GM12878 (cell line): ENCODE data around the gene SFXN5.

Source experiments
- NKRF ChIP-seq: fragments of 450-650 bp; conservative IDR thresholded peaks from 2 replicates; pipeline ENCODE4 v1.6.1; 2017; ENCODE audit warnings: mild to moderate bottlenecking, moderate library complexity
- RUNX3 ChIP-seq: IDR thresholded peaks from 2 replicates; pipeline ENCODE4 v1.6.1; 2012; ENCODE audit warnings: low read length, inconsistent platforms

- TF ChIP-seq NKRF = no peak
- TF ChIP-seq RUNX3 = no peak
Measured at GRCh38 chr2:72974436-72974754, 97.1 kb downstream of the SFXN5 start.
